GM12873 (cell line): Measurements from ENCODE around the gene NUP160.

Experiments used
- TF ChIP-seq, protein P1 (sequence below): IDR thresholded peaks from 2 replicates; pipeline ENCODE4 v1.5.1; 2012; ENCODE audit warnings: low read depth, mild to moderate bottlenecking, moderate library complexity, low read length, control low read depth; ENCODE audit not compliant: insufficient read depth; ENCODE audit errors: missing control alignments

Gene NUP160

DNA sequence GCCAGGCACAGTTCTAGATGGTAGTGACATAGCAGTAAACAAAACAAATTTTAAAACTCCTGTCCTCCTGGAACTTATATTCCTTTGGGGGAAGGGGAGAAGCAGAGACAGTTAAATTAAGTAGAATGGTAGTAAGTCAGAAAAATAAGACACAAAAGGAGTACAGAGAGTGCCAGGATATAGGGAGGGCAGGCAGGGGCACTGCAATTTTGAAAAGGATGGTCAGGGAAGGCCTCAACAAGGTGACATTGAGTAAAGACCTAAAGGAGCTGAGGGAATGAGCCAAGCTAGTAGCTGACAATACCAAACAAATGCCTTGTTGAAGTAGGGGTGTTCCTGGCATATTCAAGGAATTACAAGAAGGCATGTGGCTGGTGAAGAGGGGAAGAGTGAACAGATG is 10.2 kb downstream of the NUP160 start:
- TF ChIP-seq, protein P1, sequence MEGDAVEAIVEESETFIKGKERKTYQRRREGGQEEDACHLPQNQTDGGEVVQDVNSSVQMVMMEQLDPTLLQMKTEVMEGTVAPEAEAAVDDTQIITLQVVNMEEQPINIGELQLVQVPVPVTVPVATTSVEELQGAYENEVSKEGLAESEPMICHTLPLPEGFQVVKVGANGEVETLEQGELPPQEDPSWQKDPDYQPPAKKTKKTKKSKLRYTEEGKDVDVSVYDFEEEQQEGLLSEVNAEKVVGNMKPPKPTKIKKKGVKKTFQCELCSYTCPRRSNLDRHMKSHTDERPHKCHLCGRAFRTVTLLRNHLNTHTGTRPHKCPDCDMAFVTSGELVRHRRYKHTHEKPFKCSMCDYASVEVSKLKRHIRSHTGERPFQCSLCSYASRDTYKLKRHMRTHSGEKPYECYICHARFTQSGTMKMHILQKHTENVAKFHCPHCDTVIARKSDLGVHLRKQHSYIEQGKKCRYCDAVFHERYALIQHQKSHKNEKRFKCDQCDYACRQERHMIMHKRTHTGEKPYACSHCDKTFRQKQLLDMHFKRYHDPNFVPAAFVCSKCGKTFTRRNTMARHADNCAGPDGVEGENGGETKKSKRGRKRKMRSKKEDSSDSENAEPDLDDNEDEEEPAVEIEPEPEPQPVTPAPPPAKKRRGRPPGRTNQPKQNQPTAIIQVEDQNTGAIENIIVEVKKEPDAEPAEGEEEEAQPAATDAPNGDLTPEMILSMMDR, result no peak

DNA sequence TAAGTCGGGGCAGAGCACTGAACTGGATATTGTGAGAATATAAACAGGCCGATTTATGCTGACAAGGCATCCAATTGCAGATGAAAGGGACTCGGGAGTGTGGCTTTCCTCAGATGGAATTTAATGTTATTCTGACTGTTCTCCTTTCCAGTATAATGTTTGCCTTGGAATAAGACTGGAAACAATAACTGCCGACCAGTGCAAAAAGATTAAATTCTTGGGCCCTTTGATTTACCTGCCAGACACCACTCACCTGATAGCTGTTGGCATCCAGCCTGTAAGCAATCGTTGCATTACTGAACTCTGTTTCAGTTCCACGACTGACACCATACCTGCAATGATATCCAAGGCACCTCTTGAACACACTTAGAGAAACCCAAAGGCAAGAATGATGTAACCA is 10.9 kb downstream of the NUP160 start:
- TF ChIP-seq, protein P1, result no peak

DNA sequence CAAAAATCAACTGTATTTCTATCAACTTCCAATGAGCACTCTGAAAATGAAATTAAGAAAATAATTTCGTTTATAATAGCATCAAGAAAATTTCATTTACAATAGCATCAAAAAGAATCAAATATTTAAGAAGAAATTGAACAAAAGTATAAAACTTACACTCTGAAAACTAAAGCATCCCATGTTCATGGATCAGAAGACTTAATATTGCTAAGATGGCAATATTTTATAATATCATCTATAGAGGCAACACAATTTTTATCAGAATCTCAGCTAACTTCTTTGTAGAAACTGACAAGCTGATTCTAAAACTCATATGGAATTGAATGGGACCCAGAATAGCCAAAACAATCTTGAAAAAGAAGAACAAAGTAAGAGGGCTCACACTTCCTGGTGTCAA is 19.9 kb downstream of the NUP160 start:
- TF ChIP-seq, protein P1, result no peak

DNA sequence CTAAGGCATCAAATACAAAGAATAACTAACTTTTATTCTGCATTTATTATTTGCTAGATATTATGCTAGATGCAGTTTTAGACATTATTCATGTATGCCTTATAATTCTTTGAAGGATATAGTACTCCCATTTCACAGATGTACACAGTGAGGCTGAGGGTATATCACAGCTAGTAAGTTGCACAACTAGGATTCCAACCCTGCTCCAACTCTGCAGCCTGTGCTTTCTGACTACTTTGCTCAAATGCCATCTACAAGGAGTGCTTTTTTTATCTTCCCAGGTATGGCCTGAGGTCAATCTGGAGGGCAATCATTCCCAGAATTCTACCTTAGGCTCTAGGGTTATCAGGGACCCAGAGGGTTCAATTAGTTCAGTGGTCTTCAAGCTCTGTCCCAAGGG is 28.4 kb downstream of the NUP160 start:
- TF ChIP-seq, protein P1, result no peak

DNA sequence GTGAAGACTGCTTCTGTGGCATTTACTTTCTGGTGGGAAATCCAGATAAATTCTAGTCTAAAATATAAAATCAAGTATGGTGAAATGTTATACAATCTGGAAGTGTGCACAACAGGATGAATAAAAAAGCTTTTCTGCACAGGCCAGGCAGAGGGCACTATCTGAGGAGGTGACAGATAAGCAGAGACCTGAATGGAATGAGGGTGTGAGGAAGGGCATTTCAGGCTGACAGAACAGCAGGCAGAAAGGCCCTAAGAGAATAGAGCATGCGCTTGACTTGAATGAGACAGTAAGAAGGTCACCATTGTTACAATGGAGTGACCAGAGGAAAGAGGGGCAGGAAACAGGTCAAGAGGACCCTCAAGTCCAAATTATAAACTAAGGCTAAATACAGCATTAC is 47.4 kb downstream of the NUP160 start:
- TF ChIP-seq, protein P1, result no peak

DNA sequence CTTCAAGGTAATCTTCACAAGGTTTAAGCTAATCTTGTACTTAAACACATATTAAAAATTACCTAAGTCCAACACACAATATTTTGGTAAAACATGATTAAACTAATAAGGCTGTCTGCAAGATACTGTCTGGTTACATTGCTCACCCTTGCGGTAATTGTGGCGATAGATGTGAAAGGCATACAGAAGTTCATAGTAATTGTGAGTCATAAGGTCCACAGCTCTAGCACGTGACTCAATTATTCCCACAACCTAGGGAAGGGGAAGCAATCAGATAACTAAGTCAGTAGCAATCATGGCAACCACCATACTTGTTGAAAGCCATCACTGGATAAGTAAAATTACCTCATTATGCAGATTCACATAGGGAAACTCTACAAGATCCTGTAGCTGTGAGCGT is 50.5 kb downstream of the NUP160 start:
- TF ChIP-seq, protein P1, result no peak

DNA sequence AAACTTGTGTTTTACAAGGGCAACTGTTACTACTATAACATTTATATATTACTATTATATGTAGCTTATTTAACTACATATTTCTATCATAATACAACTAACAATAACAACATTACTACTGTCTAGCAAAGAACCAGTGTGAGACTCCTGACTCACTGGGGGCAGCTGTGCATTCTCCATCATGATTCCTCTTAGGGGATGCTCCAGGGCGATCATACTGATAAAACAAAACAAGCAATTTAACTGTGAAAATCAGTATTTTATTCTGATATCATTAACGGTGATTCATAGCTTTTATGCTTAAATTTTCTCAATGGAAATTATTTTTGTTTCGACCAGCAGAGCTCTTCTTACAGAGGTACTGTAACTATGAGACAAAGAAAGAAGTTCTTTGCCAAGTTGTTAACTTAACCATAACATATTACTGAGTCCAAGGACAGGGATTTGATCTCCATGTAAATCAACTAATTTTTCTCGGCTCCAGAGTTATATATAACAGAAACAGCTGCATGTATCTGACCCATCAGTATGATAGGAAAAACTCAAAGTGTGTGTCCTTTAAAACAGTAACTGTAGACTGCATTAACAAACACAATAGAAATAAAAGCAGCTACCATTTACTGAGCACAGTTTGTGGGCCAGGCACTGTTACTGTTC is 56.2 kb downstream of the NUP160 start:
- TF ChIP-seq, protein P1, result no peak
